ENCODE results near the gene ESRRA. TPM values are rescaled to one million over a fixed set of nuclear protein-coding genes. Genes with fewer than 3 reads are reported as not detected.
A peak's percentile ranks its signal among the peaks of the same experiment; 100 is the strongest.

Gene ESRRA
- total and polyA plus RNA-seq, 12 donors, result 115 to 225 (median 135) TPM

DNA sequence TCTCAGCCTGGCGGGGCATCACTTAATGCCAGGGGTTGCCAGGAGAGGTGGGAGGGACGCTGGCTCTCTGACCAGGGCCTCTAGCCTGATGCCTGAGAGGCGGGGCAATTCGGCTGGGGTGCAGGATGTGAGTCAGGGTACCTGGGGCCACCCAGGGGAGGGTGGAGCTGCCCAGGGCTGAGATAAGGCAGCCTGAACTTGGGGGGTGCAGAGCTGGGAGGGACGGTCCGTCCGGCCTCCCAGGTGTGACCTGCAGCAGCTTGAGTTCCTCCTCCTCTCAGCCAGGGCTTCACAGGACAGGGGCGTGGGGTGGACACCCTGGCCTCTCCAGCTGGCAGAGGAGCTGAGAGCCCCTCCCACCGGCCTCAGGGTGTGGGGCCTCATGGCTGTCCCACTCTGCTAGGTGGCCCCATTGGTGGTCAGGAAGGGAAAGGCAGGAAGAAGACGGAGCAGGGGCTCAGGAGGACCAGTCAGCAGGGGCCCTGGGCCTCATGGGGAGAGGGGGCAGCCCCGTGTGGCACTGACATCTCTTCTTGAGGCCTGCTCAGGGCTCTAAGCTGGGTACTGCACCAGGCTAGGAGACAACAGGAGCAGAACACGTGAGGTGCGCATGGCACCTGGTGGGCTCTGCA is 52.7 kb downstream of the ESRRA start:
- TF ChIP-seq, protein P1, sequence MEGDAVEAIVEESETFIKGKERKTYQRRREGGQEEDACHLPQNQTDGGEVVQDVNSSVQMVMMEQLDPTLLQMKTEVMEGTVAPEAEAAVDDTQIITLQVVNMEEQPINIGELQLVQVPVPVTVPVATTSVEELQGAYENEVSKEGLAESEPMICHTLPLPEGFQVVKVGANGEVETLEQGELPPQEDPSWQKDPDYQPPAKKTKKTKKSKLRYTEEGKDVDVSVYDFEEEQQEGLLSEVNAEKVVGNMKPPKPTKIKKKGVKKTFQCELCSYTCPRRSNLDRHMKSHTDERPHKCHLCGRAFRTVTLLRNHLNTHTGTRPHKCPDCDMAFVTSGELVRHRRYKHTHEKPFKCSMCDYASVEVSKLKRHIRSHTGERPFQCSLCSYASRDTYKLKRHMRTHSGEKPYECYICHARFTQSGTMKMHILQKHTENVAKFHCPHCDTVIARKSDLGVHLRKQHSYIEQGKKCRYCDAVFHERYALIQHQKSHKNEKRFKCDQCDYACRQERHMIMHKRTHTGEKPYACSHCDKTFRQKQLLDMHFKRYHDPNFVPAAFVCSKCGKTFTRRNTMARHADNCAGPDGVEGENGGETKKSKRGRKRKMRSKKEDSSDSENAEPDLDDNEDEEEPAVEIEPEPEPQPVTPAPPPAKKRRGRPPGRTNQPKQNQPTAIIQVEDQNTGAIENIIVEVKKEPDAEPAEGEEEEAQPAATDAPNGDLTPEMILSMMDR (IDR thresholded peaks at IDR 0.05), result no peak
- Histone ChIP-seq H3K4me3 (peak overlapping the region in 9 of 10 donors; percentile 64 to 99 (median 94)), H3K9me3 (no peaks in the 10 kb centered on the region), H3K27me3 (no peaks in the 10 kb centered on the region), H3K4me1 (peaks cover 8 to 48% (median 36%) of the 10 kb centered on the region in 9 donors), H3K36me3 (peaks cover 0 to 41% (median 27%) of the 10 kb centered on the region in 9 donors), H3K27ac (peak overlapping the region; percentile 60 to 97 (median 93))
- DNase-seq (no peak), ATAC-seq (peak in 5 of 8 donors; percentile 1 to 7 (median 2))
- intact Hi-C loops (cut with DNase I), result loop anchor here in 4 of 10 donors (5.0 to 10.0 kb wide), 3 partner anchors 41 to 739 kb away; partner anchors contain the start of genes PRDX5 (in 4 of the 4), TRMT112 (in 4 of the 4) and VPS51 (in 1 of the 4)
- WGBS, 2 donors, result 67 to 78% methylated on average over 13 of the region's 13 CpGs

DNA sequence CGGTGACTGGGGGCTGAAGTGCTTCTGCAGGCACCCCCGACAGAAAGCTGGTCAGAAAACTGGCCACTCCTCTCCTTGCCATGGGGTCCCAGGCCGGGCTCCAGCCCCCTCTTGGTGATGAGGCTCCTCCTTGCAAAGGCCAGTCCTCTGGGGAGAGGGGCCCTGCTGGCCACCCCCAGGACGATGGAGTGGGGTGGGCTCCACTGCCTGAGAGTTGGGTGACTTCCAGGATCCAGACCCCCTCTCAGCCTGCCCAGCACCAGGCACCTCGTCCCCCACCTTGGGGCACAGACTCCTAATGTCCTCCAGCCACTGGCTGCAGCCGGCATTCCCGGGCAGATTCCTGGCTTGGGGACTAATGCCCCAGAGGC is 53.2 kb downstream of the ESRRA start:
- ATAC-seq (peak in 7 of 8 donors; percentile 0 to 12 (median 10)), DNase-seq (no peak)
- peaks cover 0 to 41% (median 28%) of the 10 kb centered on the region in 9 donors for H3K36me3 ChIP-seq
- H3K9me3 ChIP-seq, result no peaks in the 10 kb centered on the region
- TF ChIP-seq, protein P1 (IDR thresholded peaks at IDR 0.05), result no peak
- H3K4me1 ChIP-seq, result peaks cover 8 to 48% (median 36%) of the 10 kb centered on the region in 9 donors
- H3K27me3 ChIP-seq, result no peaks in the 10 kb centered on the region
- peak overlapping the region in 9 of 10 donors; percentile 64 to 99 (median 94) for H3K4me3 ChIP-seq
- intact Hi-C loops (cut with DNase I), result loop anchor here in 4 of 10 donors (5.0 to 10.0 kb wide), 3 partner anchors 41 to 739 kb away; partner anchors contain the start of genes PRDX5 (in 4 of the 4), TRMT112 (in 4 of the 4) and VPS51 (in 1 of the 4)
- peak overlapping the region; percentile 60 to 97 (median 93) for H3K27ac ChIP-seq
- WGBS, 2 donors, result 15 to 16% methylated on average over 7 of the region's 7 CpGs

GRCh38 chr11:64358907-64359711 is 53.8 kb downstream of the ESRRA start, which contains the start of gene RPS6KA4:
TSS of gene RPS6KA4 (plus strand) at chr11:64359162. CDS start at chr11:64359236, 74 bp downstream.
- peak within 1 kb of the TSS; percentile 60 to 97 (median 93) for H3K27ac ChIP-seq
- no peaks in the 10 kb centered on the region for H3K9me3 ChIP-seq
- ATAC-seq (peak; percentile 69 to 95 (median 80)), DNase-seq (peak; percentile 51 to 73)
- H3K27me3 ChIP-seq, result no peaks in the 10 kb centered on the region
- intact Hi-C loops (cut with DNase I), result loop anchor here in 4 of 10 donors (5.0 to 10.0 kb wide), 3 partner anchors 42 to 738 kb away; partner anchors contain the start of genes PRDX5 (in 4 of the 4), TRMT112 (in 4 of the 4) and VPS51 (in 1 of the 4)
- peak within 1 kb of the TSS; percentile 64 to 99 (median 92) for H3K4me3 ChIP-seq
- TF ChIP-seq, protein P1 (IDR thresholded peaks at IDR 0.05), result peak in 1 of 9 donors; percentile 12
- H3K4me1 ChIP-seq, result peaks cover 8 to 48% (median 36%) of the 10 kb centered on the region in 9 donors
- peaks cover 0 to 41% (median 28%) of the 10 kb centered on the region in 9 donors for H3K36me3 ChIP-seq
- WGBS, 2 donors, result 1% methylated on average over 63 to 70 of the region's 70 CpGs

Data from heart right ventricle (tissue), 16 donors.